KMS-11 (cell line): Measurements from ENCODE around the gene LANCL3.

Experiments used
- H2AFZ ChIP-seq: fragments of 200-600 bp; sonication (generic); 2 replicates; pipeline ENCODE4 v1.6.1; 2016; ENCODE audit warnings: antibody characterized with exemption, mixed run types, low read depth
- H3K27ac ChIP-seq: fragments of 200-600 bp; sonication (generic); 2 replicates; pipeline ENCODE4 v1.6.1; 2016; ENCODE audit warnings: mild to moderate bottlenecking, mixed run types
- H3K27me3 ChIP-seq: fragments of 200-600 bp; sonication (generic); 2 replicates; pipeline ENCODE4 v1.6.1; 2017; ENCODE audit warnings: mild to moderate bottlenecking, low read depth, mixed run types, moderate library complexity; ENCODE audit not compliant: insufficient read depth
- H3K36me3 ChIP-seq: fragments of 200-600 bp; sonication (generic); 2 replicates; pipeline ENCODE4 v1.6.1; 2017; ENCODE audit warnings: mild to moderate bottlenecking, mixed run types; ENCODE audit not compliant: insufficient read depth
- H3K4me1 ChIP-seq: fragments of 200-600 bp; sonication (generic); 2 replicates; pipeline ENCODE4 v1.6.1; 2016; ENCODE audit warnings: mild to moderate bottlenecking, low read depth, mixed run types; ENCODE audit not compliant: poor library complexity, severe bottlenecking
- H3K4me2 ChIP-seq: fragments of 200-600 bp; sonication (generic); 2 replicates; pipeline ENCODE4 v1.7.0; 2016; ENCODE audit warnings: mild to moderate bottlenecking, mixed run types
- H3K4me3 ChIP-seq: fragments of 200-600 bp; sonication (generic); IDR thresholded peaks from 2 replicates; pipeline ENCODE4 v1.6.1; 2017; ENCODE audit warnings: low read depth, low read length, mixed read lengths; ENCODE audit not compliant: insufficient read depth
- H3K79me2 ChIP-seq: fragments of 200-600 bp; sonication (generic); 2 replicates; pipeline ENCODE4 v1.6.1; 2016; ENCODE audit warnings: low read depth, mixed run types; ENCODE audit not compliant: insufficient read depth
- H3K9ac ChIP-seq: fragments of 200-600 bp; sonication (generic); 2 replicates; pipeline ENCODE4 v1.6.1; 2016; ENCODE audit warnings: mild to moderate bottlenecking, mixed run types
- H4K20me1 ChIP-seq: fragments of 200-600 bp; sonication (generic); 2 replicates; pipeline ENCODE4 v1.6.1; 2016; ENCODE audit warnings: mild to moderate bottlenecking, mixed run types; ENCODE audit not compliant: insufficient read depth
- TF ChIP-seq, protein P1 (sequence below): fragments of 200-600 bp; sonication (generic); conservative IDR thresholded peaks from 2 replicates; pipeline ENCODE4 v1.6.1; 2017; ENCODE audit warnings: low read depth, mild to moderate bottlenecking, antibody characterized with exemption, low read length, moderate library complexity, mixed read lengths

The LANCL3 gene

DNA sequence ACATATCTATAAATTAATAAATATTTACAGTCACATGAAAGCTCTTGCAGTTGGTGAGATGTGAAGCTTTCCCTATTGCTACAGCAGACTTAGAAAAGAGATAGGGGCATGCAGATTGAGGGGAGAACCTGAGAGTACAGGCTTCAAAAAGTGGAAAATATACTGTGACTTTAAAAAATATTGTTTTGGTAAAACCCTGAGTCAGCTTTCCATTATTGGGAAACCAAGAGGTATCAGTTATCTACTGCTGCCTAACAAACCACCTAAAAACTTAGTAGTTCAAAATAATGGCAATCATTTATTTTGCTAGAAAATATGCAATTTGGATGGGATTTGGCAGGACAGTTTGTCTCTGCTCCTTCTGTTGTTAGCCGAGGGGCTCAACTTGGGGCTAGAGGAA lies 38.3 kb downstream of the LANCL3 start:
- H2AFZ ChIP-seq: no peak overlapping the region
- no peaks in the 10 kb centered on the region for H3K79me2 ChIP-seq
- no peaks in the 10 kb centered on the region for H3K27me3 ChIP-seq
- no peaks in the 10 kb centered on the region for H3K36me3 ChIP-seq
- no peaks in the 10 kb centered on the region for H4K20me1 ChIP-seq
- TF ChIP-seq, protein P1, sequence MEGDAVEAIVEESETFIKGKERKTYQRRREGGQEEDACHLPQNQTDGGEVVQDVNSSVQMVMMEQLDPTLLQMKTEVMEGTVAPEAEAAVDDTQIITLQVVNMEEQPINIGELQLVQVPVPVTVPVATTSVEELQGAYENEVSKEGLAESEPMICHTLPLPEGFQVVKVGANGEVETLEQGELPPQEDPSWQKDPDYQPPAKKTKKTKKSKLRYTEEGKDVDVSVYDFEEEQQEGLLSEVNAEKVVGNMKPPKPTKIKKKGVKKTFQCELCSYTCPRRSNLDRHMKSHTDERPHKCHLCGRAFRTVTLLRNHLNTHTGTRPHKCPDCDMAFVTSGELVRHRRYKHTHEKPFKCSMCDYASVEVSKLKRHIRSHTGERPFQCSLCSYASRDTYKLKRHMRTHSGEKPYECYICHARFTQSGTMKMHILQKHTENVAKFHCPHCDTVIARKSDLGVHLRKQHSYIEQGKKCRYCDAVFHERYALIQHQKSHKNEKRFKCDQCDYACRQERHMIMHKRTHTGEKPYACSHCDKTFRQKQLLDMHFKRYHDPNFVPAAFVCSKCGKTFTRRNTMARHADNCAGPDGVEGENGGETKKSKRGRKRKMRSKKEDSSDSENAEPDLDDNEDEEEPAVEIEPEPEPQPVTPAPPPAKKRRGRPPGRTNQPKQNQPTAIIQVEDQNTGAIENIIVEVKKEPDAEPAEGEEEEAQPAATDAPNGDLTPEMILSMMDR: no peak
- H3K27ac ChIP-seq: no peak overlapping the region
- H3K9ac ChIP-seq: no peak overlapping the region
- no peak overlapping the region for H3K4me2 ChIP-seq
- no peak overlapping the region for H3K4me3 ChIP-seq
- peaks cover 4% of the 10 kb centered on the region for H3K4me1 ChIP-seq

DNA sequence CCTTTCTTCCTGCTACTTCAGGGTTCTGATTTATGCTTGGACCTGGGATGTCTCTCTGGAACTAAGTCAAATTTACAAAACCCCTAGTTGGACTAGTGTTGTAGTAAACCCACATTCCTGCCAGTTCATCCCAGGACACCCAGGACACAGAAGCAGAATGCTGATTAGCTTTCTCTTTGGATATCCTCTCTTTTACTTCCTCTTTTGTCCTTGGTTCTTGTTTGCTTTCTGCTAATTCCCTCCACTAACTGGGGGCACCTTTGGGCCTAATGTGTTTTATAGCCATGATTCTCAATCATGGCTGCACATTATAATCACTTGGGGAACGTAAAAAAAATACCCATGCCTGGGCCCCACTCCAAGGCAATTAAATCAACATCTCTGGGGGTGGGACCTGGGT lies 42.5 kb downstream of the LANCL3 start:
- Histone ChIP-seq H2AFZ (no peak overlapping the region), H4K20me1 (no peaks in the 10 kb centered on the region), H3K27me3 (no peaks in the 10 kb centered on the region), H3K4me2 (no peak overlapping the region), H3K4me3 (no peak overlapping the region), H3K4me1 (peaks cover 4% of the 10 kb centered on the region), H3K36me3 (no peaks in the 10 kb centered on the region), H3K9ac (no peak overlapping the region), H3K79me2 (no peaks in the 10 kb centered on the region), H3K27ac (no peak overlapping the region)
- TF ChIP-seq, protein P1: no peak

DNA sequence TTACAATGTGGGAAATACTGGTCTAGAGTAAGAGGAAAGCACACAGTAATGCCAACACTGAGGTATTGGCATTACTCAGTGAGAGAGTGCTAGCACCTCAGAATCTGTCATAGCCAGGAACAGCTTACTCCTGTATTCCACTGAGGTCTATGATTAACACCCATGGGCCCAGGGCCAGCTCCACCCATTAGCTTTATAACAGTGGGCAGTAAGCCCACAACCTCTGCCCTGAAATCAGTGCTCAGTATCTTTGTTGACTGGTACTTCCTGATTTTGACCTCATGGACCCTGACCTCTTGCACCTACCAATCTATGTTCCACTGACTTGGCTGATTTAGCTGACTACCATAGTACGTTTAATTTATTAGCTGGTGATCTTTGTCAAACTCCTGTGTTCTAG lies 56.1 kb downstream of the LANCL3 start:
- H3K27me3 ChIP-seq: no peaks in the 10 kb centered on the region
- TF ChIP-seq, protein P1: no peak
- H2AFZ ChIP-seq: no peak overlapping the region
- no peaks in the 10 kb centered on the region for H3K36me3 ChIP-seq
- H4K20me1 ChIP-seq: no peaks in the 10 kb centered on the region
- no peak overlapping the region for H3K27ac ChIP-seq
- H3K9ac ChIP-seq: no peak overlapping the region
- H3K79me2 ChIP-seq: no peaks in the 10 kb centered on the region
- no peak overlapping the region for H3K4me3 ChIP-seq
- no peaks in the 10 kb centered on the region for H3K4me1 ChIP-seq
- no peak overlapping the region for H3K4me2 ChIP-seq

DNA sequence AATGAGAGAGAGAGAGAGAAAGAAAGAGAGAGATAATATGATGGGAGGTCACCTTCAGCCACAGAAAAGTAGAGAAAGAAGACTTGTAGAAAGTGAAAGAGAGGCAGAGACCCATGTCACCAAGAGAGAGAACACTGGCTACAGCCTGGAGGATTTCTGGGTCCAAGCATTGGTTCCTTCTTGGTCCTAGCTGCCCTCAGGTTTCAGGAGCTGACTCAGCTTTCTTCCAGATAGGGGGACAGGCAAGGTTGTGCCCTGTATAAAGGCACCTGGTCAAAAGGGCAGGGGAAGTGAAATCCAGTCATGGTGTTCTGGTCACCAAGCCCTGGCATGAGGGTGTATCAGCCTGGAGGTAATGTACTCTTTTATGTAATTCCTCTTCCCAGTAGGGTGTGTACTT lies 66.6 kb downstream of the LANCL3 start:
- Histone ChIP-seq H3K27ac (no peak overlapping the region), H4K20me1 (no peaks in the 10 kb centered on the region), H3K9ac (no peak overlapping the region), H3K4me1 (no peaks in the 10 kb centered on the region), H3K4me3 (no peak overlapping the region), H3K79me2 (no peaks in the 10 kb centered on the region), H2AFZ (no peak overlapping the region), H3K27me3 (no peaks in the 10 kb centered on the region), H3K36me3 (no peaks in the 10 kb centered on the region), H3K4me2 (no peak overlapping the region)
- TF ChIP-seq, protein P1: no peak
